NCI-H2171 treated with DMSO at 0.1 percent for 48 hours (cell line): ENCODE data around the gene SNX13.

Experiments
- DNase-seq: peaks from one replicate; lab custom pipeline; 2025; lab: John Stamatoyannopoulos, UW

The SNX13 gene

GRCh38 chr7:17940302-17940883, at the start of gene SNX13:
TSS of gene SNX13 (minus strand) at chr7:17940494. CDS start at chr7:17940295, 199 bp downstream.
- DNase-seq: peak; percentile 86

GRCh38 chr7:17989546-17989945, 49.3 kb upstream of the SNX13 start:
- DNase-seq: no peak

GRCh38 chr7:17988858-17989257, 48.6 kb upstream of the SNX13 start:
- DNase-seq: no peak

- DNase-seq: no peak
Measured at GRCh38 chr7:17988141-17988540, 47.8 kb upstream of the SNX13 start.

GRCh38 chr7:17986851-17987250, 46.6 kb upstream of the SNX13 start:
- DNase-seq: no peak

GRCh38 chr7:17985473-17986239, 45.4 kb upstream of the SNX13 start:
- DNase-seq: no peak

- no peak for DNase-seq
Measured at GRCh38 chr7:17984288-17984687, 44.0 kb upstream of the SNX13 start.

- no peak for DNase-seq
Measured at GRCh38 chr7:17983221-17984062, 43.1 kb upstream of the SNX13 start.

GRCh38 chr7:17976952-17977351, 36.7 kb upstream of the SNX13 start:
- no peak for DNase-seq

GRCh38 chr7:17971411-17971810, 31.1 kb upstream of the SNX13 start:
- no peak for DNase-seq

GRCh38 chr7:17968791-17969715, 28.8 kb upstream of the SNX13 start:
- DNase-seq: no peak

GRCh38 chr7:17966706-17967105, 26.4 kb upstream of the SNX13 start:
- DNase-seq: no peak

GRCh38 chr7:17965603-17966002, 25.3 kb upstream of the SNX13 start:
- no peak for DNase-seq

GRCh38 chr7:17963281-17963680, 23.0 kb upstream of the SNX13 start:
- no peak for DNase-seq

GRCh38 chr7:17962652-17963051, 22.4 kb upstream of the SNX13 start:
- no peak for DNase-seq

- DNase-seq: no peak
Measured at GRCh38 chr7:17957871-17958270, 17.6 kb upstream of the SNX13 start.

- no peak for DNase-seq
Measured at GRCh38 chr7:17952387-17952786, 12.1 kb upstream of the SNX13 start.

GRCh38 chr7:17951742-17952254, 11.5 kb upstream of the SNX13 start:
- no peak for DNase-seq

GRCh38 chr7:17948526-17949238, 8.4 kb upstream of the SNX13 start:
- no peak for DNase-seq

- no peak for DNase-seq
Measured at GRCh38 chr7:17947620-17948019, 7.3 kb upstream of the SNX13 start.

- DNase-seq: no peak
Measured at GRCh38 chr7:17946591-17946990, 6.3 kb upstream of the SNX13 start.
